Stimulated activated memory B cell treated with anti-CD40 and anti-IgM and Interleukin-4, amounts not matched to agents 10 μg/mL and 1 μg/mL and 100 μg/mL, for 72 hours (primary cell): ENCODE results near the gene GRB2.
"Not testable (repeated sequence)": the region's sequence is repeated elsewhere in the genome, so short reads cannot be mapped to it uniquely, and the experiment has no call there.

ENCODE experiments used
- ATAC-seq: fragments of 150-1000 bp; cut with Tn5 transposase; 2 replicates; pipeline ENCODE4 v1.10.0; 2021
- H3K27ac Mint-ChIP-seq: one replicate; pipeline ENCODE4 v1.8.0; 2022; ENCODE audit warnings: mild to moderate bottlenecking, mixed read lengths
- H3K27me3 Mint-ChIP-seq: one replicate; pipeline ENCODE4 v1.8.0; 2022; ENCODE audit warnings: mixed read lengths
- H3K36me3 Mint-ChIP-seq: one replicate; pipeline ENCODE4 v1.8.0; 2022; ENCODE audit warnings: mixed read lengths
- H3K4me1 Mint-ChIP-seq: one replicate; pipeline ENCODE4 v1.8.0; 2022; ENCODE audit warnings: mixed read lengths
- H3K4me3 Mint-ChIP-seq: one replicate; pipeline ENCODE4 v1.8.0; 2022; ENCODE audit warnings: mild to moderate bottlenecking, moderate library complexity, mixed read lengths
- H3K9me3 Mint-ChIP-seq: one replicate; pipeline ENCODE4 v1.8.0; 2022; ENCODE audit warnings: mixed read lengths

GRB2 gene

DNA sequence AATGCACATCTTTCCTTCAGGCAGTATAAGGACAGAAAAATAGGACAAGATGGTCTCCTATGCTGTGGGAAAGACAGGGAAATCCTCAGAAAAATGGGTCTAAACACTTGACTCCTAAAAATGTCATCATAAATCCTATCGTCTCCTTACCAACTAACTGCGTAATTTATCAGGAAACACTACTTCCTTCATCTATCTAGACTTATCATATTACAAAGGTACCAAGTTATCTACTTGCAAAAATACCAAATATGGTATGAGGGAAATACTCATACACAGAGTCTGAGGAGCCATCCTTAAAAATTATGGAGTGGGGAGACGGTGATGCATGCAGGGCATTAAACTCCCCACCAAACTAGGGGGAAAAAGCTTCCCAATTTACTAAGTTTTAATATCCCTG is 44.1 kb downstream of the GRB2 start:
- Mint-ChIP-seq H3K4me3 (peak overlapping the region; percentile 14), H3K27ac (peak overlapping the region; percentile 77), H3K27me3 (no peaks in the 10 kb centered on the region), H3K36me3 (peaks cover 33% of the 10 kb centered on the region), H3K9me3 (no peaks in the 10 kb centered on the region), H3K4me1 (peaks cover 90% of the 10 kb centered on the region)
- ATAC-seq, result no peak

DNA sequence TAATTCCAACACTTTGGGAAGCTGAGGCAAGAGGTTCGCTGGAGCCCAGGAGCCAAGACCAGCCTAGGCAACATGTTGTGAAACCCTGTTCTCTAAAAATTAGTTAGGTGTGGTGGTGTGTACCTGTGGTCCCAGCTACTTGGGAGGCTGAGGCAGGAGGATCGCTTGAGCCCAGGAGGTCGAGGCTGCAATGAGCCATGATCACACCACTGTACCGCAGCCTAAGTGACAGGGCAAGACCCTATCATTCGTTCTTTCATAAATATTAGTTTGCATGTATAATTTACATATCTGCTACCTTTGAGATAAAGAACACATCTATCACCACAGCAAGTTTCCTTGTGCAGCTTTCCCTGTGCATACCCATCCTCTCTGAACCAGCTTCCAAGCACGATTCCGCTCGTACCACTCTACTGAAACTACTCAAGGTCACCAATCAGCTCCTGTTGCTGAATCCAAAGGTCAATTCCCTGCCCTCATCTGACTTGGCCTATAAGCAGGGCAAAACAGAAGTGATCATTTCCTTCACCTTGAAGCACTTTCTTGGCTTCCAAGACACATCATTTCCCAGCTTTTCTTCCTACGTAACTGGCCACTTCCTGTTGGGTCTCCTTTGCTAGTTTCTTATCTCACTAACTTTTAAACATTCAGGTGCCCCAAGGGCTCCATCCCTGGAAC is 49.1 kb downstream of the GRB2 start:
- Mint-ChIP-seq H3K27ac (peak overlapping the region; percentile 59), H3K4me3 (no peak overlapping the region), H3K4me1 (peaks cover 68% of the 10 kb centered on the region), H3K9me3 (no peaks in the 10 kb centered on the region), H3K27me3 (no peaks in the 10 kb centered on the region), H3K36me3 (peaks cover 27% of the 10 kb centered on the region)
- ATAC-seq, result no peak

DNA sequence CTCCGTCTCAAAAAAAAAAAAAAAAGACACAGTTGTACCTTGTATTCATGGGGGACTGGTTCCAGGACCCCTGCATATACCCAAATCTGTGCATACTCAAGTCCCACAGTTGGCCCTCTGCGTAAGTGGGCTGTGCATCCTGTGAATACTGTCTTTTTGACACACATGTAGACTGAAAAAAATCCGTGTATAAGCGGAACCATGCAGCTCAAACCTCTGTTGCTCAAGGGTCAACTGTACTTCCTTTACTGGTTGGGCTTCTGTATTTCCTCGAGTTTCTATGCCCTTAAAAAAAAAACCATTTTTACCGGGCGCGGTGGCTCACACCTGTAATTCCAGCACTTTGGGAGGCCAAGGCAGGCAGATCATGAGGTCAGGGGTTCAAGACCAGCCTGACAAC is 52.3 kb downstream of the GRB2 start:
- no peak overlapping the region for H3K4me3 Mint-ChIP-seq
- no peak for ATAC-seq
- H3K4me1 Mint-ChIP-seq, result peaks cover 78% of the 10 kb centered on the region
- no peaks in the 10 kb centered on the region for H3K27me3 Mint-ChIP-seq
- H3K36me3 Mint-ChIP-seq, result peaks cover 33% of the 10 kb centered on the region
- no peaks in the 10 kb centered on the region for H3K9me3 Mint-ChIP-seq
- H3K27ac Mint-ChIP-seq, result no peak overlapping the region

GRCh38 chr17:75352079-75352569 is 53.4 kb downstream of the GRB2 start:
- ATAC-seq, result no peak
- peak overlapping the region; percentile 66 for H3K27ac Mint-ChIP-seq

GRCh38 chr17:75350706-75351105 is 54.8 kb downstream of the GRB2 start:
- peaks cover 17% of the 10 kb centered on the region for H3K36me3 Mint-ChIP-seq
- peak overlapping the region; percentile 86 for H3K27ac Mint-ChIP-seq

More at GRCh38 chr17:75352079-75352569, 53.4 kb downstream of the GRB2 start:
- Mint-ChIP-seq H3K27me3 (no peaks in the 10 kb centered on the region), H3K36me3 (peaks cover 26% of the 10 kb centered on the region), H3K4me1 (peaks cover 79% of the 10 kb centered on the region), H3K4me3 (no peak overlapping the region), H3K9me3 (no peaks in the 10 kb centered on the region)

GRCh38 chr17:75350029-75350428 is 55.4 kb downstream of the GRB2 start:
- Mint-ChIP-seq H3K4me1 (peaks cover 74% of the 10 kb centered on the region), H3K27me3 (no peaks in the 10 kb centered on the region), H3K36me3 (peaks cover 12% of the 10 kb centered on the region), H3K4me3 (no peak overlapping the region), H3K27ac (peak overlapping the region; percentile 86), H3K9me3 (no peaks in the 10 kb centered on the region)
- no peak for ATAC-seq

More at GRCh38 chr17:75350706-75351105, 54.8 kb downstream of the GRB2 start:
- Mint-ChIP-seq H3K4me1 (peaks cover 74% of the 10 kb centered on the region), H3K9me3 (no peaks in the 10 kb centered on the region), H3K4me3 (no peak overlapping the region), H3K27me3 (no peaks in the 10 kb centered on the region)
- no peak for ATAC-seq

- Mint-ChIP-seq H3K27me3 (no peaks in the 10 kb centered on the region), H3K4me3 (no peak overlapping the region), H3K9me3 (no peaks in the 10 kb centered on the region), H3K27ac (peak overlapping the region; percentile 86), H3K4me1 (peaks cover 74% of the 10 kb centered on the region), H3K36me3 (peaks cover 10% of the 10 kb centered on the region)
- ATAC-seq, result no peak
Observed at GRCh38 chr17:75349589-75349988, 55.9 kb downstream of the GRB2 start.

GRCh38 chr17:75348386-75349012 is 57.0 kb downstream of the GRB2 start:
- peak overlapping the region; percentile 86 for H3K27ac Mint-ChIP-seq
- H3K36me3 Mint-ChIP-seq, result peaks cover 10% of the 10 kb centered on the region
- H3K27me3 Mint-ChIP-seq, result no peaks in the 10 kb centered on the region
- H3K4me1 Mint-ChIP-seq, result peaks cover 84% of the 10 kb centered on the region
- H3K4me3 Mint-ChIP-seq, result peak overlapping the region; percentile 19
- no peaks in the 10 kb centered on the region for H3K9me3 Mint-ChIP-seq
- ATAC-seq, result no peak

DNA sequence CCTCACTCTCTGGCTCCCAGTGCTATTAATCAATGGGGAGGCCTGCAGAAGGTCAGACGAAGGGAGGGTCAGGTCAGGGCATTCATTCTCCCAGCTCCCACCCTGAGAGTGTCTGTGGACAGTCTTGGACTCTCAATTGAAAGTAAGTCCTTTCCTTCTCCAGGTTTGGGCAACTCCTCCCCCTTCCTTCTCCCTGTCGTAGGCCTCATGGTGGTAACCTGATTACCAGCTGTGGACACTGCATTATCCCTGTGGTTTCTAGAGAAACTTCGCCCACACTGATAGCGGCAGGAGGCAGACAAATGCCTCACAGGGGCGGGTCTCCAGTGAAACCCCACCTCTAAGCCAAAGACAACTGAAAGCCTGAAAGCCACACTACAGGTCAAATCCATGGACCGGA is 58.6 kb downstream of the GRB2 start:
- H3K36me3 Mint-ChIP-seq, result peaks cover 13% of the 10 kb centered on the region
- peak overlapping the region; percentile 86 for H3K27ac Mint-ChIP-seq
- peak; percentile 38 for ATAC-seq
- peaks cover 90% of the 10 kb centered on the region for H3K4me1 Mint-ChIP-seq
- H3K27me3 Mint-ChIP-seq, result no peaks in the 10 kb centered on the region
- H3K4me3 Mint-ChIP-seq, result peak overlapping the region; percentile 78
- no peaks in the 10 kb centered on the region for H3K9me3 Mint-ChIP-seq

DNA sequence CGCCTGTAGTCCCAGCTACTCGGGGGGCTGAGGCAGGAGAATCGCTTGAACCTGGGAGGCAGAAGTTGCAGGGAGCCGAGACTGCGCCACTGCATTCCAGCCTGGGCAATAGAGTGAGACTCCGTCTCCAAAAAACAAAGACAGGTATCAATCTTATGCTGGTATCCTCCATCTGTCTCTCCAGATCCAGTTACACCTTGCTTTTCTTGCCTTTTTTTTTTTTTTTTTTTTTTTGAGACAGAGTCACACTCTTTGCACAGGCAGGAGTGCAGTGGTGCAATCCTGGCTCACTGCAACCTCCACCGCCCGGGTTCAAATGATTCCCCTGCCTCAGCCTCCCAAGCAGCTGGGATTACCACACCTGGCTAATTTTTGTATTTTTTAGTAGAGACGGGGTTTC is 59.1 kb downstream of the GRB2 start:
- Mint-ChIP-seq H3K36me3 (peaks cover 14% of the 10 kb centered on the region), H3K4me3 (peak overlapping the region; percentile 78), H3K27ac (peak overlapping the region; percentile 86), H3K4me1 (peaks cover 91% of the 10 kb centered on the region)
- not testable (repeated sequence) for ATAC-seq, H3K9me3 Mint-ChIP-seq, H3K27me3 Mint-ChIP-seq

DNA sequence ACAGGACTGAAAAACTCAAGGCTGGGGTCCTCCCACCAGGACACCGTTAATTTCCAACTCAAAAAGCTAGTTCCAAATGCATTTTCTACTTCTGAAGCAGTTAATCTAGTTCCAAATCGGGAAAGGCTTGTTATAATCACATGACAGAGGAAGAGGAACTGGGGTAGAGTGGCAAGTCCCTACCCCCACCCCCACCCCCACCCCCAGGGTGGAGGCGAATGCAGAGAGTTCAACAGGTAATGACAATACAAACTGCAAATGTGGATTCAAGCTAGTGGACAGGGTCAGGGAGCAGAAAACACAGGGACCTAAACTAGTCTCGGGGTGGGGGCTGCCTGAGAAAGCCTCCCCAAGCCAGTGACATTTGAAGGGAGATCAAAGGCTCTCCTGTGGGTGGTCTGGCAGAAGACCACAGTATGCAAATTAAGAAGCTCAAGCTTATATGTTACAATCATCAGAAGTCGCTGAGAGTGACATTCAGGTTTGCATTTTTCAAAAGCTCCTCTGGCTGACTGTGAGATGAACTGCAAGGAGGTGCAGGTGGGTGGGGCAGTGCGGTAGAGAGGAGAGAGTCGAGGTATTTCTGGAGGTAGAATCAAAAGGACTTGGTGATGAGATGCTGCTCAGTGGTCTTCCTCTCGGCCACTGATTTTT is 59.8 kb downstream of the GRB2 start:
- H3K4me1 Mint-ChIP-seq, result peaks cover 91% of the 10 kb centered on the region
- ATAC-seq, result peak; percentile 94
- H3K27me3 Mint-ChIP-seq, result no peaks in the 10 kb centered on the region
- H3K36me3 Mint-ChIP-seq, result peaks cover 7% of the 10 kb centered on the region
- peak overlapping the region; percentile 86 for H3K27ac Mint-ChIP-seq
- no peaks in the 10 kb centered on the region for H3K9me3 Mint-ChIP-seq
- peak overlapping the region; percentile 78 for H3K4me3 Mint-ChIP-seq

DNA sequence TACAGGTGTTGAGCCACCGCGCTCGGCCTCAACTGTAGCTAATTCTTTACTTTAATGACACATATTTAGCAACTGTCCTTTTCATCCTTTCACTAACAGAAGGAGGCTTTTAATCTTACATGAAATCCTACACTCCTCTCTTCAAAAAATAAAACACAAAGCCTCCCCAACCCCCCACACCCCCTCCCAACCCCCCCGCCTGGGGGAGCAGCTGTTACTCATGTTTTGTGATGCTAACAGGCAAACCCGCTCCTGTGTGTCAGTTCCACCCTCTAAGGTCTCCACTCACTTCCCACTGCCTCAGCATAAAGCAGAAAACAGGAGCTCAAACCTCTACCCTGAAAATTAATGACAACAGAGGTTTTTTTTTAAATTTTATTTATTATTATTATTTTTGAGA is 60.8 kb downstream of the GRB2 start:
- Mint-ChIP-seq H3K4me1 (peaks cover 91% of the 10 kb centered on the region), H3K36me3 (peaks cover 11% of the 10 kb centered on the region), H3K27ac (peak overlapping the region; percentile 86), H3K9me3 (no peaks in the 10 kb centered on the region), H3K27me3 (no peaks in the 10 kb centered on the region), H3K4me3 (peak overlapping the region; percentile 30)
- ATAC-seq, result no peak

DNA sequence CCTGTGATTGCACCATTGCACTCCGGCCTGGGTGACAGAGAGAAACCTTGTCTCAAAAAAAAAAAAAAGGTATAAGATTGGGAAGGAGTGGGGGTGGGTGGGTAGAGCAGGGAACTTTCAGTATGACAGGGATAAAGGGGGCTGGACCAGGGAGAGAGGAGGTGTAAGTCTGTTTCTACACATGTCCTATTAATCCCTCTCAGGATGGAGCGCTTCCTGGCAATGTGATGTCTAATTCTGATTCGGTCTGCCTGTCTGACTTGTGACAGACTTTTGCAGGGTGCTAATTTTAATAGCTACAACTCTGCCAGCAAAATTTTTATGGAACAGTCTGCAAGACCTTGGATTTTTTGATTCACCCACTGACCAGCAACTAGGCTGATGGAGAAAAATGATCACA is 62.5 kb downstream of the GRB2 start:
- Mint-ChIP-seq H3K36me3 (peaks cover 18% of the 10 kb centered on the region), H3K9me3 (no peaks in the 10 kb centered on the region), H3K27me3 (no peaks in the 10 kb centered on the region), H3K4me1 (peaks cover 89% of the 10 kb centered on the region), H3K27ac (peak overlapping the region; percentile 86), H3K4me3 (no peak overlapping the region)
- no peak for ATAC-seq

- no peak overlapping the region for H3K4me3 Mint-ChIP-seq
- H3K27ac Mint-ChIP-seq, result peak overlapping the region; percentile 86
- no peak for ATAC-seq
- no peaks in the 10 kb centered on the region for H3K9me3 Mint-ChIP-seq
- H3K27me3 Mint-ChIP-seq, result no peaks in the 10 kb centered on the region
- H3K4me1 Mint-ChIP-seq, result peaks cover 84% of the 10 kb centered on the region
- peaks cover 18% of the 10 kb centered on the region for H3K36me3 Mint-ChIP-seq
Observed at GRCh38 chr17:75341784-75342486, 63.5 kb downstream of the GRB2 start.

- Mint-ChIP-seq H3K27me3 (no peaks in the 10 kb centered on the region), H3K27ac (peak overlapping the region; percentile 86), H3K36me3 (peaks cover 18% of the 10 kb centered on the region), H3K4me3 (no peak overlapping the region), H3K9me3 (no peaks in the 10 kb centered on the region), H3K4me1 (peaks cover 88% of the 10 kb centered on the region)
- no peak for ATAC-seq
Observed at GRCh38 chr17:75340631-75341030, 64.8 kb downstream of the GRB2 start.
